GM12878 (cell line): Measurements from ENCODE around the gene EXOC5. TPM values are rescaled to one million over a fixed set of nuclear protein-coding genes. Genes with fewer than 3 reads are reported as not detected.

Source experiments
- ATAC-seq: fragments of 200-7000 bp; cut with Tn5 transposase; 3 replicates; pipeline ENCODE4 v1.9.1; 2020; ENCODE audit warnings: mild to moderate bottlenecking, moderate library complexity
- BruUV-seq: library from RNA; stranded (reverse); fragments of 400-500 nt; replicated peaks from 2 replicates; lab custom pipeline; 2021; lab: Mats Ljungman, UMichigan
- CTCF ChIA-PET: fragments of 300-600 bp; sonication (Branson Sonifier 250); formaldehyde crosslinking; extraction: SDS; loops from one replicate; lab custom pipeline; 2021; ENCODE audit warnings: inconsistent platforms; lab: Yijun Ruan, JAX
- POLR2A ChIA-PET: fragments of 350-600 bp; formaldehyde crosslinking; extraction: SDS; loops from one replicate; lab custom pipeline; 2021; ENCODE audit warnings: inconsistent platforms; lab: Charles Lee
- RAD21 ChIA-PET: fragments of 300-600 bp; sonication (Branson Sonifier 250); formaldehyde crosslinking; loops from one replicate; lab custom pipeline; 2023; ENCODE audit warnings: antibody characterized with exemption; ENCODE audit not compliant: unreplicated experiment; lab: Charles Lee
- SMC1A ChIA-PET: fragments of 300-600 bp; sonication (Branson Sonifier 250); formaldehyde crosslinking; loops from one replicate; lab custom pipeline; 2023; ENCODE audit not compliant: unreplicated experiment, uncharacterized antibody; lab: Charles Lee
- DNase-seq: peaks from one replicate; pipeline ENCODE4 v3.0.0-alpha.2; 2011; ENCODE audit warnings: low read depth, low spot score
- FAIRE-seq: peaks from 3 replicates; lab custom pipeline; 2011; peaks lifted over from hg19 to GRCh38; lab: Jason Lieb, UNC
- H2AFZ ChIP-seq: 2 replicates; pipeline ENCODE4 v1.6.0; 2011; ENCODE audit warnings: low read depth, low read length, control low read depth; ENCODE audit not compliant: control insufficient read depth
- H3K27ac ChIP-seq: 2 replicates; pipeline ENCODE4 v1.5.1; 2011; ENCODE audit warnings: control low read depth; ENCODE audit not compliant: control insufficient read depth, insufficient read depth
- H3K27me3 ChIP-seq, 2 experiments: replicated peaks in 1 of 2; 2 replicates each; pipeline versions ENCODE4 v1.6.0 to v1.6.1; 2011; ENCODE audit warnings: low read length in 1 of 2; ENCODE audit not compliant: control insufficient read depth in 2 of 2, insufficient read depth in 2 of 2
- H3K36me3 ChIP-seq, 2 experiments: 2 replicates each; pipeline ENCODE4 v1.5.1; 2011; ENCODE audit warnings: low read length in 1 of 2; ENCODE audit not compliant: control insufficient read depth in 2 of 2, insufficient read depth in 2 of 2
- H3K4me1 ChIP-seq: 2 replicates; pipeline ENCODE4 v1.6.1; 2011; ENCODE audit warnings: mild to moderate bottlenecking, low read length, moderate library complexity, mixed read lengths; ENCODE audit not compliant: control insufficient read depth, insufficient read depth
- H3K4me2 ChIP-seq: 2 replicates; pipeline ENCODE4 v1.6.0; 2011; ENCODE audit warnings: control low read depth; ENCODE audit not compliant: control insufficient read depth, insufficient read depth
- H3K4me3 ChIP-seq: fragments of 200-600 bp; sonication (generic); 2 replicates; pipeline ENCODE4 v1.5.1; 2016
- H3K79me2 ChIP-seq: 2 replicates; pipeline ENCODE4 v1.6.0; 2011; ENCODE audit warnings: low read length; ENCODE audit not compliant: control insufficient read depth, insufficient read depth
- H3K9ac ChIP-seq: 2 replicates; pipeline ENCODE4 v1.8.0; 2011; ENCODE audit warnings: low read length, control low read depth, mixed read lengths; ENCODE audit not compliant: control insufficient read depth, insufficient read depth
- H3K9me3 ChIP-seq: replicated peaks from 3 replicates; pipeline ENCODE4 v1.5.1; 2011; ENCODE audit warnings: mild to moderate bottlenecking, low read length; ENCODE audit not compliant: control insufficient read depth, insufficient read depth
- H4K20me1 ChIP-seq: 2 replicates; pipeline ENCODE4 v1.6.0; 2011; ENCODE audit not compliant: control insufficient read depth, insufficient read depth
- ATF2 ChIP-seq: IDR thresholded peaks from 2 replicates; pipeline ENCODE4 v1.6.1; 2012; ENCODE audit warnings: low read length, inconsistent platforms
- IRF4 ChIP-seq: IDR thresholded peaks from 2 replicates; pipeline ENCODE4 v1.6.1; 2011; ENCODE audit warnings: low read depth, low read length
- NKRF ChIP-seq: fragments of 450-650 bp; conservative IDR thresholded peaks from 2 replicates; pipeline ENCODE4 v1.6.1; 2017; ENCODE audit warnings: mild to moderate bottlenecking, moderate library complexity
- SPI1 ChIP-seq: IDR thresholded peaks from 2 replicates; pipeline ENCODE4 v1.6.1; 2011; ENCODE audit warnings: low read depth, mild to moderate bottlenecking, low read length, moderate library complexity, borderline replicate concordance; ENCODE audit not compliant: insufficient read depth
- WGBS: methylation state at CpG from one replicate; pipeline ENCODE4 v1.1.6; 2016; ENCODE audit warnings: low lambda C conversion rate; ENCODE audit not compliant: insufficient replicate concordance, insufficient coverage; ENCODE audit errors: missing lambda C conversion rate; 5-methylcytosine and 5-hydroxymethylcytosine counted together
- in situ Hi-C: fragments of 300-500 bp; cut with MboI; formaldehyde crosslinking; loops from 9 replicates; pipeline ENCODE4 v1.14.3; 2018; ENCODE audit warnings: mixed read lengths
- intact Hi-C: fragments of 100-400 bp; cut with micrococcal nuclease; formaldehyde crosslinking; loops from one replicate; pipeline ENCODE4 v1.14.2; 2022; ENCODE audit not compliant: unreplicated experiment
- polyA plus RNA-seq, 11 experiments: library from polyadenylated mRNA; depleted of rRNA in 4 of 11; unstranded in 6 of 11; stranded (reverse) in 5 of 11; fragments of >200 nt; fragmentation: Nextera tagmentation in 4 of 11; fragmentation: Illumina TruSeq in 1 of 11; extraction: Ambion mirVana in 4 of 11; extraction: Trizol in 1 of 11; gene quantifications; 1 replicate in 1 of 11; 2 replicates in 10 of 11; pipeline versions ENCODE4 v1.2.1 to v1.2.3, GENCODE V29; 2011 to 2016; ENCODE audit warnings: inconsistent platforms in 2 of 11, missing spikeins in 2 of 11, low read depth in 1 of 11
- total RNA-seq, 4 experiments: library from RNA; depleted of rRNA in 3 of 4; stranded (reverse); fragments of >200 nt in 3 of 4; fragmentation: Illumina TruSeq in 1 of 4; extraction: Trizol in 1 of 4; gene quantifications; 2 replicates each; pipeline versions ENCODE4 v1.2.1 to v1.2.3, GENCODE V29; 2013 to 2021
- TF ChIP-seq, protein P1 (sequence below): fragments of 450-650 bp; IDR thresholded peaks from 2 replicates; pipeline ENCODE4 v1.6.1; 2016; ENCODE audit warnings: mild to moderate bottlenecking, moderate library complexity, borderline replicate concordance
- TF ChIP-seq, protein P2 (sequence below): fragments of 450-650 bp; IDR thresholded peaks from 2 replicates; pipeline ENCODE4 v1.6.1; 2018; ENCODE audit warnings: borderline replicate concordance, mild to moderate bottlenecking; ENCODE audit not compliant: partially characterized antibody

Gene EXOC5
- total and polyA plus RNA-seq, 10 of the 15 experiments (the other 5 are each of a cell fraction or from before 2014, with no cell fraction given), result 10.3 to 101 (median 43.6) TPM

DNA sequence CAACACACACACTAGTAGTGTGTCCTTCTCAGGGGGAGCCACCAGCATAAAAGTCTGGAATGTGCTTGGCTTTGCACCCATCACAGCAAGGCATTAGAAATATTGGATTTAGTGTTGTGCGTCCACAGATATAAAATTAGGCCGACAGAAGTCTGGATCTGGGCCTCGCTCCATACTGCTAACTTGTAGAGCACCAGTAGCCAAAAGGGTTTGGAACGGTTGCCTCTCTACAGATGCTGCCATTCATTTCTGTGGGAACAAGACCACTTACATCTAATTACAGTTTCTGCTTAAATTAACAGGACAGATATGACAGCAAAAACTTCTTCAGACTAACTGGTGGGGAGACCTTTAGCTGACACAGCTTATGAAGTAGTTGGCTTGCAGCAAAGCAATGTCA lies 94.2 kb downstream of the EXOC5 start (continued):
- TF ChIP-seq, protein P1, sequence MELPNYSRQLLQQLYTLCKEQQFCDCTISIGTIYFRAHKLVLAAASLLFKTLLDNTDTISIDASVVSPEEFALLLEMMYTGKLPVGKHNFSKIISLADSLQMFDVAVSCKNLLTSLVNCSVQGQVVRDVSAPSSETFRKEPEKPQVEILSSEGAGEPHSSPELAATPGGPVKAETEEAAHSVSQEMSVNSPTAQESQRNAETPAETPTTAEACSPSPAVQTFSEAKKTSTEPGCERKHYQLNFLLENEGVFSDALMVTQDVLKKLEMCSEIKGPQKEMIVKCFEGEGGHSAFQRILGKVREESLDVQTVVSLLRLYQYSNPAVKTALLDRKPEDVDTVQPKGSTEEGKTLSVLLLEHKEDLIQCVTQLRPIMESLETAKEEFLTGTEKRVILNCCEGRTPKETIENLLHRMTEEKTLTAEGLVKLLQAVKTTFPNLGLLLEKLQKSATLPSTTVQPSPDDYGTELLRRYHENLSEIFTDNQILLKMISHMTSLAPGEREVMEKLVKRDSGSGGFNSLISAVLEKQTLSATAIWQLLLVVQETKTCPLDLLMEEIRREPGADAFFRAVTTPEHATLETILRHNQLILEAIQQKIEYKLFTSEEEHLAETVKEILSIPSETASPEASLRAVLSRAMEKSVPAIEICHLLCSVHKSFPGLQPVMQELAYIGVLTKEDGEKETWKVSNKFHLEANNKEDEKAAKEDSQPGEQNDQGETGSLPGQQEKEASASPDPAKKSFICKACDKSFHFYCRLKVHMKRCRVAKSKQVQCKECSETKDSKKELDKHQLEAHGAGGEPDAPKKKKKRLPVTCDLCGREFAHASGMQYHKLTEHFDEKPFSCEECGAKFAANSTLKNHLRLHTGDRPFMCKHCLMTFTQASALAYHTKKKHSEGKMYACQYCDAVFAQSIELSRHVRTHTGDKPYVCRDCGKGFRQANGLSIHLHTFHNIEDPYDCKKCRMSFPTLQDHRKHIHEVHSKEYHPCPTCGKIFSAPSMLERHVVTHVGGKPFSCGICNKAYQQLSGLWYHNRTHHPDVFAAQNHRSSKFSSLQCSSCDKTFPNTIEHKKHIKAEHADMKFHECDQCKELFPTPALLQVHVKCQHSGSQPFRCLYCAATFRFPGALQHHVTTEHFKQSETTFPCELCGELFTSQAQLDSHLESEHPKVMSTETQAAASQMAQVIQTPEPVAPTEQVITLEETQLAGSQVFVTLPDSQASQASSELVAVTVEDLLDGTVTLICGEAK, result no peak

DNA sequence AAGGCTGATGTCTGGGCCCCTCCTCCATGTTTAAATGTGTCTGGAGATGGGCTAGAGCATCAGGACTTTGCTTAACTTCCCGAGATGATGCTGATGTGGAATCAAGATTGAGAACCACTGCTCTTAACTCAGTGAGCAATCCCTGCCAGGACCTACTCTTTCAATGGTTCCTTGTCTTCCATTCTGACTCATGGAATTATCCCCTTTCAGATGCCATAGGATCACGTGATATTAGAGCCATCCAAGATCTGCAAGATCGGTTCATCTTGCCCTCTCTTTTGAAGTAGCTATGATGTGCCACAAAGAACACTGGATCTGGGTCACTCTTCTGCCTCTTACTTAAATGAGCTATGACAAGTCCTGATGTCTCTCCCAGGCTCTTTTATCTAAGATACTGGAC lies 96.8 kb downstream of the EXOC5 start:
- Histone ChIP-seq H3K27me3 (no peaks in the 10 kb centered on the region), H3K9me3 (no peaks in the 10 kb centered on the region), H3K4me1 (no peaks in the 10 kb centered on the region), H2AFZ (no peak overlapping the region), H3K27ac (no peak overlapping the region), H3K4me3 (no peak overlapping the region), H3K36me3 (no peaks in the 10 kb centered on the region), H4K20me1 (no peaks in the 10 kb centered on the region), H3K9ac (no peak overlapping the region), H3K4me2 (no peak overlapping the region), H3K79me2 (no peaks in the 10 kb centered on the region)
- POLR2A ChIA-PET, result no interaction called here
- in situ Hi-C loops, result no loop called here
- DNase-seq (no peak), FAIRE-seq (no peak), ATAC-seq (no peak)
- no TSS peak for BruUV-seq
- RAD21 ChIA-PET, result no interaction called here
- SMC1A ChIA-PET, result no interaction called here
- CTCF ChIA-PET, result no interaction called here
- intact Hi-C loops, result no loop called here
- 17% methylated on average over 3 of the region's 3 CpGs for WGBS
- TF ChIP-seq SPI1 (no peak), ATF2 (no peak), NKRF (no peak), IRF4 (no peak)
- TF ChIP-seq, protein P2, sequence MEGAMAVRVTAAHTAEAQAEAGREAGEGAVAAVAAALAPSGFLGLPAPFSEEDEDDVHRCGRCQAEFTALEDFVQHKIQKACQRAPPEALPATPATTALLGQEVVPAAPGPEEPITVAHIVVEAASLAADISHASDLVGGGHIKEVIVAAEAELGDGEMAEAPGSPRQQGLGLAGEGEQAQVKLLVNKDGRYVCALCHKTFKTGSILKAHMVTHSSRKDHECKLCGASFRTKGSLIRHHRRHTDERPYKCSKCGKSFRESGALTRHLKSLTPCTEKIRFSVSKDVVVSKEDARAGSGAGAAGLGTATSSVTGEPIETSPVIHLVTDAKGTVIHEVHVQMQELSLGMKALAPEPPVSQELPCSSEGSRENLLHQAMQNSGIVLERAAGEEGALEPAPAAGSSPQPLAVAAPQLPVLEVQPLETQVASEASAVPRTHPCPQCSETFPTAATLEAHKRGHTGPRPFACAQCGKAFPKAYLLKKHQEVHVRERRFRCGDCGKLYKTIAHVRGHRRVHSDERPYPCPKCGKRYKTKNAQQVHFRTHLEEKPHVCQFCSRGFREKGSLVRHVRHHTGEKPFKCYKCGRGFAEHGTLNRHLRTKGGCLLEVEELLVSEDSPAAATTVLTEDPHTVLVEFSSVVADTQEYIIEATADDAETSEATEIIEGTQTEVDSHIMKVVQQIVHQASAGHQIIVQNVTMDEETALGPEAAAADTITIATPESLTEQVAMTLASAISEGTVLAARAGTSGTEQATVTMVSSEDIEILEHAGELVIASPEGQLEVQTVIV, result no peak
